ENCODE data around the gene SCRN1. TPM values are rescaled to one million over a fixed set of nuclear protein-coding genes. Genes with fewer than 3 reads are reported as not detected.

Gene SCRN1
- total RNA-seq, 4 donors from 2014 or later = 15.0 to 24.5 (median 17.3) TPM

DNA sequence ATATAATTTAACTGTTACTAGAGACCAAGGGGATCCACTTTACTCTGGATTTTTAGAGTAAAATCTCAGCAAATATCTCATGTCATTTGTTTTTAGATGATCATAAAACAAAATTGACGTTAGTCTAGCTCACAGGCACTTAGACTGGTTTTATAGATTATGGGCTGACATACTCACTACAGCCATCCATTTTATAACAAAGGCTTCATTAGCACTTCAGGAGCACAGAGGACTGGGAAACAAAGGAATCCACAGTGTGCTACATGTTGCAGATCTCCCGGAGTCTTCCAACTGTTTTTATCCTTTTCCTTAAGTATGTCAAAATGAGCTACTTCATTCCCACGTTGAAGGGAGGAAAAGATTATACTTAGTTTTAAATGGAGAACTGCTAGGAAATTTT lies 15.9 kb upstream of the SCRN1 start:
- WGBS, 2 donors (ENCODE audit: low coverage in 1 of 2) = 33 to 41% methylated on average over 3 of the region's 3 CpGs
- no peak overlapping the region for H3K27ac ChIP-seq
- no peaks in the 10 kb centered on the region for H3K27me3 ChIP-seq
- intact Hi-C loops (cut with DNase I; ENCODE audit: low total_unique reads) = no loop called here
- in situ Hi-C loops (cut with MboI; ENCODE audit: low pct_ligation_motif_present in 1 of 4, low pct_unique_long_range_greater_than_20kb in 1 of 4, low sequenced_read_pairs in 3 of 4) = no loop called here
- no peak for TF ChIP-seq POLR2A (IDR thresholded peaks at IDR 0.05)
- TF ChIP-seq EP300 (IDR thresholded peaks at IDR 0.05; ENCODE audit: low read depth) = no peak
- TF ChIP-seq POLR2AphosphoS5 (IDR thresholded peaks at IDR 0.05) = no peak
- TF ChIP-seq, protein P1, sequence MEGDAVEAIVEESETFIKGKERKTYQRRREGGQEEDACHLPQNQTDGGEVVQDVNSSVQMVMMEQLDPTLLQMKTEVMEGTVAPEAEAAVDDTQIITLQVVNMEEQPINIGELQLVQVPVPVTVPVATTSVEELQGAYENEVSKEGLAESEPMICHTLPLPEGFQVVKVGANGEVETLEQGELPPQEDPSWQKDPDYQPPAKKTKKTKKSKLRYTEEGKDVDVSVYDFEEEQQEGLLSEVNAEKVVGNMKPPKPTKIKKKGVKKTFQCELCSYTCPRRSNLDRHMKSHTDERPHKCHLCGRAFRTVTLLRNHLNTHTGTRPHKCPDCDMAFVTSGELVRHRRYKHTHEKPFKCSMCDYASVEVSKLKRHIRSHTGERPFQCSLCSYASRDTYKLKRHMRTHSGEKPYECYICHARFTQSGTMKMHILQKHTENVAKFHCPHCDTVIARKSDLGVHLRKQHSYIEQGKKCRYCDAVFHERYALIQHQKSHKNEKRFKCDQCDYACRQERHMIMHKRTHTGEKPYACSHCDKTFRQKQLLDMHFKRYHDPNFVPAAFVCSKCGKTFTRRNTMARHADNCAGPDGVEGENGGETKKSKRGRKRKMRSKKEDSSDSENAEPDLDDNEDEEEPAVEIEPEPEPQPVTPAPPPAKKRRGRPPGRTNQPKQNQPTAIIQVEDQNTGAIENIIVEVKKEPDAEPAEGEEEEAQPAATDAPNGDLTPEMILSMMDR (IDR thresholded peaks at IDR 0.05) = no peak
- H3K36me3 ChIP-seq = no peaks in the 10 kb centered on the region
- H3K9me3 ChIP-seq = no peaks in the 10 kb centered on the region
- no peak overlapping the region for H3K4me3 ChIP-seq
- no peaks in the 10 kb centered on the region for H3K4me1 ChIP-seq
- DNase-seq = no peak

DNA sequence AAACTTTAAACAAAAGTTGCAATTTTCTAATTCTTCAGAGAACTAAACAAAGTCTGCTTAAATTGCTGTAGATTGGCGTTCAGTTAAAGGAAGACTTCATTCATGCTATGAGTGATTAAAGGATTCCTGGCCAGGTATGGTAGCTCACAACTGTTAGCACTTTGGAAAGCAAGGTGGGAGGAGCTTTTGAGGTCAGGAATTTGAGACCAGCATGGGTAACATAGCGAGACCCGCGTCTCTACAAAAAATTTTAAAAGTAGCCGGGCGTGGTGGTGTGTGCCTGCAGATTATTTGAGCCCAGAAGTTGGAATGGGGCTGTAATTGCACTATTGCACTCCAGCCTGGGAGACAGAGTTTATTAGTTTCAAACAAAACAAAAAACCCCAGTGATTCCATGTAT lies 13.5 kb upstream of the SCRN1 start:
- no peak for DNase-seq
- Histone ChIP-seq H3K27ac (no peak overlapping the region), H3K27me3 (no peaks in the 10 kb centered on the region), H3K4me3 (no peak overlapping the region), H3K36me3 (no peaks in the 10 kb centered on the region), H3K9me3 (no peaks in the 10 kb centered on the region), H3K4me1 (no peaks in the 10 kb centered on the region)
- TF ChIP-seq, protein P1 (IDR thresholded peaks at IDR 0.05) = no peak
- TF ChIP-seq POLR2A (IDR thresholded peaks at IDR 0.05) (no peak), POLR2AphosphoS5 (IDR thresholded peaks at IDR 0.05) (no peak), EP300 (IDR thresholded peaks at IDR 0.05; ENCODE audit: low read depth) (no peak)
- in situ Hi-C loops (cut with MboI; ENCODE audit: low pct_ligation_motif_present in 1 of 4, low pct_unique_long_range_greater_than_20kb in 1 of 4, low sequenced_read_pairs in 3 of 4) = no loop called here
- intact Hi-C loops (cut with DNase I; ENCODE audit: low total_unique reads) = no loop called here
- 60 to 65% methylated on average over 2 to 6 of the region's 6 CpGs for WGBS, 2 donors (ENCODE audit: low coverage in 1 of 2)

DNA sequence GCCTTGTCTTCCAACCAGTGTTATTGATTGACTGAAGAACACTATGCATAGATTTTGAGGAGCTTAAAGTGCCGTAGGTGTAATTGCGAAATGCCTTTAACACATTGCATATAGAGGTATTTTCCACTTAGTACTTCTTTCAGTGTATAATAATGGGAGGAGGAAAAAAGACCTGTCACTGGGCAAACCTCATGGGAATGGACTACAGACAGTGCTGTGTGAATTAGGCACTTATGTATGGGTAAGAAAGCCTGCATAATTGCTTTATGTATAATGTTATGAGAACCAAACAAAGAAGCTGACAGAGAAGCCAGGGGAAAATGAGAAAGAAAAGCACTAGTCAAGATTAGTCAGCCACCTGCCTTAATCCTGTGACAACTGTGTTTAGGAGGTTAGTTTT lies 12.4 kb upstream of the SCRN1 start:
- H3K4me1 ChIP-seq = no peaks in the 10 kb centered on the region
- no peak overlapping the region for H3K27ac ChIP-seq
- no peak overlapping the region for H3K4me3 ChIP-seq
- H3K27me3 ChIP-seq = no peaks in the 10 kb centered on the region
- no peaks in the 10 kb centered on the region for H3K9me3 ChIP-seq
- no peaks in the 10 kb centered on the region for H3K36me3 ChIP-seq
- WGBS, 2 donors (ENCODE audit: low coverage in 1 of 2) = 81 to 94% methylated on average over 2 of the region's 2 CpGs
- intact Hi-C loops (cut with DNase I; ENCODE audit: low total_unique reads) = no loop called here
- TF ChIP-seq EP300 (IDR thresholded peaks at IDR 0.05; ENCODE audit: low read depth) (no peak), POLR2AphosphoS5 (IDR thresholded peaks at IDR 0.05) (no peak), POLR2A (IDR thresholded peaks at IDR 0.05) (no peak)
- TF ChIP-seq, protein P1 (IDR thresholded peaks at IDR 0.05) = no peak
- no peak for DNase-seq
- in situ Hi-C loops (cut with MboI; ENCODE audit: low pct_ligation_motif_present in 1 of 4, low pct_unique_long_range_greater_than_20kb in 1 of 4, low sequenced_read_pairs in 3 of 4) = no loop called here

DNA sequence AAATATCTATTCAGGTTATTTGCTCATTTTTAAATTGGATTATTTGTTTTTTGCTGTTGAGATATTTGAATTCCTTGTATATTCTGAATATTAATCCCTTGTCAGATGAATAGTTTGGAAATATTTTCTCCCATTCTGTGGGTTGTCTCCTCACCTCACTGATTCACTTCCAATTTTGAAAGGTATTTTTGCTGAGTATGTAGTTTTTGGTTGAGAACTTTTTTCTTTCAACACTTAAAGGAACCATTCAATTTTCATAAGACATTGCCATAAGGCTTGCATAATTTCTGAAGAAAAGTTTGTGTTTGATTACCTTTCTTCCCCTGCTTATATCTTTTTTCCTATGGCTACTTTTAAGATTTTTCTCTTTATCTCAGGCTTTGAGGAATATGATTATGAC lies 8.9 kb upstream of the SCRN1 start:
- H3K36me3 ChIP-seq = no peaks in the 10 kb centered on the region
- intact Hi-C loops (cut with DNase I; ENCODE audit: low total_unique reads) (no loop called here), in situ Hi-C loops (cut with MboI; ENCODE audit: low pct_ligation_motif_present in 1 of 4, low pct_unique_long_range_greater_than_20kb in 1 of 4, low sequenced_read_pairs in 3 of 4) (no loop called here)
- DNase-seq = no peak
- H3K27me3 ChIP-seq = no peaks in the 10 kb centered on the region
- no peak overlapping the region for H3K27ac ChIP-seq
- H3K4me3 ChIP-seq = no peak overlapping the region
- no peaks in the 10 kb centered on the region for H3K4me1 ChIP-seq
- H3K9me3 ChIP-seq = peaks cover 2 to 12% of the 10 kb centered on the region in 2 donors
- TF ChIP-seq POLR2AphosphoS5 (IDR thresholded peaks at IDR 0.05) = no peak
- TF ChIP-seq, protein P1 (IDR thresholded peaks at IDR 0.05) = no peak
- no peak for TF ChIP-seq EP300 (IDR thresholded peaks at IDR 0.05; ENCODE audit: low read depth)
- TF ChIP-seq POLR2A (IDR thresholded peaks at IDR 0.05) = no peak
